RKO (cell line): ENCODE data around the gene GPR39.

Experiments
- DNase-seq: peaks from one replicate; pipeline ENCODE4 v3.0.0-alpha.2; 2016; ENCODE audit warnings: low spot score

Gene GPR39

DNA sequence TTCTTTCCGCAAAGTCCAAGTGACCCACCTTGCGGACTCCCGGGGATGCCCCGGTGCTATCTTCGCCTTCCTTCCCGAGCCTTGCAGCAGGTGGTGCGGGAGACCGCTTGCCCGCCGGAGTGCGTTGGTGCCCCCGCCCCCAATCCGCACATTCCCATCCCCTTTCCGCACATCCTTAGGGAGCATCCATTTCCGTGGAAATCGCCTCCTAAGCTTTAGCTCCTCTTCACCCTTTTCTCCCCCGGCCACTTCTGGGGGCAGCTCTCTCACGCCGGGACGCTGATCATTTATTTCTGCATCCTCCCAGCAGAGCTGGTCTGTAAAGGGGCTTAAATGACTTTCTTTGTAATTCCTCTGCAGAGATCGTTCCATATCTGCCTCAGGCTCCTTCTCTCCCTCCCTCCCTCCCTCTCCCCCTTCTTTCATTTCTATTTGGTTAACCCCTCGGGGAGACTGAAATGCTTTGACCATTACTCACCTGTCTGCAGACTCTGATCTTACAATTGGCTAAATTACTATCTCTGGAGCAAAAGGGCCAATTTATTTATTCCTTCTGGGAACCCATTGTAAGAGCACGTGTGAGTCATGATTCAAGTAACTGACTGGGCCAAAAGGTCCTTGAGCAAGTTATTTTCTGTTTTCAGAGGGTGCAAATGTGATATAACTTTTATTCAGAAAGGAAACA, 254.7 kb downstream of the GPR39 start:
- no peak for DNase-seq

- DNase-seq = peak; percentile 6
Measured at GRCh38 chr2:132676999-132677398, 260.4 kb downstream of the GPR39 start.

DNA sequence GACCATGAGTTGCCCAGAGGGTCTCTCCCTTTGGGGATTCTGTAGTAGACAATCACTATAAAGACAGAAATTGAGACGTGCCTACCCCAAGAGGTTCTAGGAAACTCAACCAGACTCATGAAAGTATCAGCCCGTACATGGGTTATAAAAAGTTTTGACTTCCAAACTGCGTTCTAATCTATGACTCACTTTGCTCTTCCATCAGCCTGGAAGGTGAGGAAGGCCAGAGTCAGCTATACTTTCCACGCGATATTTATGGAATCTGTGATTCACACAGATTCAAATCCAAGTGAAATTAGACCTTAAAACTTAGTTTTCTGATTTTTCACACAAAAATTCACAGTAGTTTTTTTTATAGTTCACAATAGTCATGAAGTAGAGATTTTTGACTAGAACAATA, 261.1 kb downstream of the GPR39 start:
- DNase-seq = no peak

DNA sequence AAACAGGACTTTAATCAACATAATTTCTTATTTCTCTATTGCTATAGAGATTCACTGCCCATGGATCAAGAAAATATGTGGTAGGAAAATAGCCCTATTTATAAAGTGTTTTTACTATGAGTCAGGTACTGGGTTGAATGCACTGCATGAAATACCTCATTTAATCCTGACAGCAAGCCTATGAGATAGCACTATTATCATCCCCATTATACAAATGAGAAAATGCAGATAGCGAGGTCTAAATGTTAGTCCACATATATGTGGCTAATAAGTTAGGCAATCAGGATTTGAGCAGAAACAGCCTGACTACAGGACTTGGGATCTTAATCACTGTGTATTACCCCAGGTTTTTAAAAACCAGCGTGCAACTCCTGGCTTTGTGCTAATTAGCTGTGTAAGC, 261.9 kb downstream of the GPR39 start:
- DNase-seq = no peak

- DNase-seq = no peak
Measured at GRCh38 chr2:132680544-132680943, 263.9 kb downstream of the GPR39 start.

DNA sequence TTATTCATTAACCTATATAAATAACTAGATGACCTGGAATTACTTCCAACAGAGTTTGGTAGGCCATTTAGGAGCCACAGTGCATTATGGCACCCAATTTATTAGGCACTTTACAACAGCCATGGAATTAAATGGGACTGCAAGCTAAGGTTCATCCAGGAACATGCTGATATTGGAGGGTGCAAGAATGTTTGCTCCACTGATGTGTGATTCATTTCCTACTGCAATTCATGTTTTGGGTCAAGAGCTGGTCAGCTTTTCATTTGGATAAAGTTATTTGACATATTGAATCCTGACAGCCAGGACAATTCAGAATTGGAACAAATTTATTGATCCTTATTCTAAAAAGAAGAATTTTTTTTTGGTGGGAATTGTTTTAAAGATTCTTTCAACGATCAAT, 265.2 kb downstream of the GPR39 start:
- DNase-seq = no peak

DNA sequence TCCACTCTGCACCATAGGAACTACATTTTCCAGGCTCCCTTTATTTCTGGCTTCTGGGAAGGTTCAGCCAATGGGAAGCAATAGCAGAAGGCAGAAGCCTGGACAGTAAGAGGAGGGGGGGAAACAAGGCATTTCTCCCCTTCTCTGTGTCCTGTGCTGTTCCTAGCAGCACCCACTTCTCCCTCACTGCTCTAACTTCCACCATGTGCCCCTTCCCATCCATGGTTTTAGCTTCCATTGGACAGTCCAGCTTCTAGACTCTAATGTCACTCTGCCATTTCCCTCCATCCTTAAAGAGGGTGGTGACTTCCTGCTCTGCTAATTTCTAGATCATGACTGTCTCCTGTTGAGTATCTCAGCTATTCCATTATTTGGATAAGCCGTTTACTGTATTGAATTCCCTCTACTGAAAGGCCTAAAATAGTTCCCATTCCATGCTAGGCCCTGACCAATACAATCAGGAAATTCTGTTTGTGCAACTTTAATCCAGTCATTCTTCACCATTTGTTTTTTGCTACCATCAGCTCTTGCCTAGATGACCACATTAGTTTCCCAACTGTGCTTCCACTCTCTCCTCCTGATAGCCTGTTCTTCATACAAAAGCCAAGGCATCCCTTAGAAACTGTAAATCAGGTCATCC, 274.2 kb downstream of the GPR39 start:
- no peak for DNase-seq

DNA sequence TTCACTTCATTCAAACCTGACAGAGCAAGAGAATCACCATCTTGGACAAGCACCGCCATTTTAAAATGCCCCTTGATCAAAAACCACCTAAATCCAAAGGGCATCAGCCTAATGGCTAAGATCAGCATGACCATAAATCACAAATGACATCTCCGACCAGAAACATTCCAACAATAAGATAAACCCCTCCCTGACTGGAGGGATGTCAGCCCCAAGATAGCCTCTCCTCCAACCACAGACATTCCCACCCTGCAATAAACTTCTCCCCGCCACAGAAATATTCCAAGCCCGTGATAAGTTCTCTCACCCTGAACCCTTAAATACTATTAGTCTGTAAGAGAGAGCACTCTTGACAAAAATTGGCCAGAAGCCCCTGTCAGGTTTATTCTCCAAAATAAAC, 275.0 kb downstream of the GPR39 start:
- no peak for DNase-seq

GRCh38 chr2:132692816-132693215, 276.2 kb downstream of the GPR39 start:
- DNase-seq = no peak
